GM23338 (cell line): ENCODE results near the gene TPSAB1. TPM values are rescaled to one million over a fixed set of nuclear protein-coding genes. Genes with fewer than 3 reads are reported as not detected.

Experiments
- ATAC-seq: fragments of 200-7000 bp; cut with Tn5 transposase; 3 replicates; pipeline ENCODE4 v1.9.1; 2020
- DNase-seq: peaks from one replicate; pipeline ENCODE4 v3.0.0-alpha.2; 2015; ENCODE audit warnings: low spot score
- H2AFZ ChIP-seq: fragments of 200-600 bp; sonication (generic); 2 replicates; pipeline ENCODE4 v1.8.0; 2016; ENCODE audit warnings: antibody characterized with exemption, mild to moderate bottlenecking, moderate library complexity
- H3F3A ChIP-seq: fragments of 200-600 bp; sonication (generic); replicated peaks from 2 replicates; pipeline ENCODE4 v1.8.0; 2017; ENCODE audit warnings: antibody characterized with exemption, mixed run types, low read depth
- H3K27ac ChIP-seq: fragments of 200-600 bp; sonication (generic); 2 replicates; pipeline ENCODE4 v1.6.1; 2016; ENCODE audit warnings: low read depth
- H3K27me3 ChIP-seq: fragments of 200-600 bp; sonication (generic); 2 replicates; pipeline ENCODE4 v1.8.0; 2016; ENCODE audit warnings: mild to moderate bottlenecking, mixed run types, moderate library complexity; ENCODE audit not compliant: insufficient read depth
- H3K36me3 ChIP-seq: fragments of 200-600 bp; sonication (generic); 2 replicates; pipeline ENCODE4 v1.8.0; 2016; ENCODE audit warnings: mild to moderate bottlenecking; ENCODE audit not compliant: insufficient read depth
- H3K4me1 ChIP-seq: fragments of 200-600 bp; sonication (generic); 2 replicates; pipeline ENCODE4 v1.8.0; 2016; ENCODE audit warnings: mild to moderate bottlenecking, moderate library complexity; ENCODE audit not compliant: insufficient read depth
- H3K4me2 ChIP-seq: fragments of 200-600 bp; sonication (generic); 2 replicates; pipeline ENCODE4 v1.7.1; 2017; ENCODE audit warnings: mixed run types
- H3K4me3 ChIP-seq: fragments of 200-600 bp; sonication (generic); 2 replicates; pipeline ENCODE4 v1.6.1; 2016; ENCODE audit warnings: mixed run types
- H3K79me2 ChIP-seq: fragments of 200-600 bp; sonication (generic); replicated peaks from 2 replicates; pipeline ENCODE4 v1.8.0; 2017; ENCODE audit warnings: mild to moderate bottlenecking; ENCODE audit not compliant: insufficient read depth
- H3K9me2 ChIP-seq: fragments of 200-600 bp; sonication (generic); 2 replicates; pipeline ENCODE4 v1.8.0; 2017; ENCODE audit not compliant: insufficient read depth
- H4K20me1 ChIP-seq: fragments of 200-600 bp; sonication (generic); replicated peaks from 2 replicates; pipeline ENCODE4 v1.8.0; 2017; ENCODE audit warnings: mild to moderate bottlenecking; ENCODE audit not compliant: insufficient read depth
- H3K27ac Mint-ChIP-seq: 2 replicates; pipeline ENCODE4 v1.8.0; 2020; ENCODE audit warnings: inconsistent platforms, mild to moderate bottlenecking, moderate library complexity, mixed read lengths
- H3K27me3 Mint-ChIP-seq: 3 replicates; pipeline ENCODE4 v1.8.0; 2022; ENCODE audit warnings: low read depth, mild to moderate bottlenecking, moderate library complexity, mixed read lengths, inconsistent platforms; ENCODE audit not compliant: insufficient read depth, poor library complexity
- H3K36me3 Mint-ChIP-seq: 3 replicates; pipeline ENCODE4 v1.8.0; 2021; ENCODE audit warnings: low read depth, mild to moderate bottlenecking, inconsistent platforms, moderate library complexity, mixed read lengths
- H3K4me1 Mint-ChIP-seq: 3 replicates; pipeline ENCODE4 v1.8.0; 2020; ENCODE audit warnings: mild to moderate bottlenecking, inconsistent platforms, mixed read lengths
- H3K4me3 Mint-ChIP-seq: 3 replicates; pipeline ENCODE4 v1.8.0; 2021; ENCODE audit warnings: moderate library complexity, mild to moderate bottlenecking, inconsistent platforms, mixed read lengths
- H3K9me3 Mint-ChIP-seq: 3 replicates; pipeline ENCODE4 v1.8.0; 2020; ENCODE audit warnings: moderate library complexity, mild to moderate bottlenecking, inconsistent platforms, mixed read lengths
- CTCF ChIP-seq, 2 experiments: fragments of 200-600 bp in 1 of 2; sonication (generic) in 1 of 2; conservative IDR thresholded peaks; 2 replicates each; pipeline versions ENCODE4 v1.5.1 to v1.6.1; 2016 to 2017; ENCODE audit warnings: antibody characterized with exemption in 2 of 2, low read depth in 2 of 2, mild to moderate bottlenecking in 2 of 2, moderate library complexity in 1 of 2
- EZH2phosphoT487 ChIP-seq: fragments of 200-600 bp; sonication (generic); IDR thresholded peaks from one replicate; pipeline ENCODE4 v1.8.1; 2018; ENCODE audit warnings: antibody characterized with exemption; ENCODE audit not compliant: unreplicated experiment
- JUNB ChIP-seq: IDR thresholded peaks from one replicate; pipeline ENCODE4 v1.6.1; 2016; ENCODE audit warnings: antibody characterized with exemption; ENCODE audit not compliant: unreplicated experiment
- POLR2AphosphoS5 ChIP-seq: IDR thresholded peaks from 2 replicates; pipeline ENCODE4 v1.6.1; 2016; ENCODE audit warnings: antibody characterized with exemption, low read depth
- REST ChIP-seq: IDR thresholded peaks from one replicate; pipeline ENCODE4 v1.6.1; 2018; ENCODE audit warnings: antibody characterized with exemption; ENCODE audit not compliant: unreplicated experiment
- STAT1 ChIP-seq: IDR thresholded peaks from one replicate; pipeline ENCODE4 v1.6.1; 2016; ENCODE audit warnings: antibody characterized with exemption; ENCODE audit not compliant: unreplicated experiment
- ZNF462 ChIP-seq: fragments of 250-450 bp; sonication (Bioruptor Pico); IDR thresholded peaks from 2 replicates; pipeline ENCODE4 v1.5.0; 2020; ENCODE audit warnings: mild to moderate bottlenecking, moderate library complexity
- polyA plus RNA-seq: library from polyadenylated mRNA; unstranded; fragments of >200 nt; fragmentation: Nextera tagmentation; extraction: Ambion mirVana; gene quantifications from 2 replicates; pipeline ENCODE4 v1.2.1, GENCODE V29; 2016
- total RNA-seq: library from RNA; depleted of rRNA; stranded (reverse); fragments of >200 nt; shearing (Covaris generic); gene quantifications from 2 replicates; pipeline ENCODE4 v1.2.3, GENCODE V29; 2014

TPSAB1 gene
- total and polyA plus RNA-seq, 2 experiments from 2014 or later, result not detected

- TF ChIP-seq EZH2phosphoT487, result no peak
- TF ChIP-seq ZNF462 (CRISPR knock-in tag), result no peak
- TF ChIP-seq JUNB, result no peak
These were observed 47.2 kb upstream of the TPSAB1 start (continued) for GRCh38 chr16:1193143-1193824.

- TF ChIP-seq STAT1 (no peak), EZH2phosphoT487 (no peak), REST (no peak), POLR2AphosphoS5 (no peak), JUNB (no peak), CTCF (conservative IDR thresholded peaks at IDR 0.05; ENCODE audit: low read depth in 2 of 2) (peak in 1 of 2 experiments; percentile 48; a peak in 1 of 4 replicates)
- ATAC-seq, result peak; percentile 24
- Mint-ChIP-seq H3K4me3 (no peak overlapping the region), H3K36me3 (no peaks in the 10 kb centered on the region), H3K27ac (no peak overlapping the region), H3K27me3 (peaks cover 6% of the 10 kb centered on the region), H3K4me1 (peaks cover 3% of the 10 kb centered on the region; the same call in 1 of the 3 replicates), H3K9me3 (no peaks in the 10 kb centered on the region)
- no peak overlapping the region for H3K4me3 ChIP-seq
- H3K4me1 ChIP-seq, result no peaks in the 10 kb centered on the region
- no peaks in the 10 kb centered on the region; the same call in 1 of the 2 replicates for H3K79me2 ChIP-seq
- H3K4me2 ChIP-seq, result no peak overlapping the region
- no peak for DNase-seq
- H3K36me3 ChIP-seq, result no peaks in the 10 kb centered on the region
- H2AFZ ChIP-seq, result no peak overlapping the region
- H3K9me2 ChIP-seq, result no peaks in the 10 kb centered on the region
- H3K27ac ChIP-seq, result no peak overlapping the region
- no peaks in the 10 kb centered on the region; the same call in 1 of the 2 replicates for H4K20me1 ChIP-seq
- no peaks in the 10 kb centered on the region for H3K27me3 ChIP-seq
- H3F3A ChIP-seq, result no peaks in the 10 kb centered on the region
These were observed 46.5 kb upstream of the TPSAB1 start for GRCh38 chr16:1193825-1194581.
